Neural crest cell (in vitro differentiated cells): Measurements from ENCODE around the gene SCLT1. TPM values are rescaled to one million over a fixed set of nuclear protein-coding genes. Genes with fewer than 3 reads are reported as not detected.

Experiments used
- DNase-seq: peaks from one replicate; pipeline ENCODE4 v3.0.0; 2021; ENCODE audit warnings: low read depth, mixed read lengths, low spot score
- H3K27ac Mint-ChIP-seq: one replicate; pipeline ENCODE4 v1.8.0; 2021; ENCODE audit warnings: mild to moderate bottlenecking, mixed read lengths; ENCODE audit not compliant: unreplicated experiment
- H3K27me3 Mint-ChIP-seq: 2 replicates; pipeline ENCODE4 v1.8.0; 2021; ENCODE audit warnings: low read depth, mild to moderate bottlenecking, mixed read lengths
- H3K36me3 Mint-ChIP-seq: 2 replicates; pipeline ENCODE4 v1.8.0; 2021; ENCODE audit warnings: low read depth, mild to moderate bottlenecking, mixed read lengths
- H3K4me1 Mint-ChIP-seq: 2 replicates; pipeline ENCODE4 v1.8.0; 2021; ENCODE audit warnings: mixed read lengths
- H3K4me3 Mint-ChIP-seq: one replicate; pipeline ENCODE4 v1.8.0; 2021; ENCODE audit warnings: mild to moderate bottlenecking, mixed read lengths
- H3K9me3 Mint-ChIP-seq: 2 replicates; pipeline ENCODE4 v1.8.0; 2021; ENCODE audit warnings: mixed read lengths
- CTCF ChIP-seq: fragments of 200-600 bp; sonication (generic); conservative IDR thresholded peaks from 2 replicates; pipeline ENCODE4 v1.5.0; 2021; ENCODE audit warnings: antibody characterized with exemption, mild to moderate bottlenecking
- total RNA-seq: library from RNA; stranded (reverse); gene quantifications from 2 replicates; pipeline ENCODE4 v1.2.1, GENCODE V29; 2021

SCLT1 gene
- total RNA-seq, 1 donor from 2014 or later, result 22.7 TPM

DNA sequence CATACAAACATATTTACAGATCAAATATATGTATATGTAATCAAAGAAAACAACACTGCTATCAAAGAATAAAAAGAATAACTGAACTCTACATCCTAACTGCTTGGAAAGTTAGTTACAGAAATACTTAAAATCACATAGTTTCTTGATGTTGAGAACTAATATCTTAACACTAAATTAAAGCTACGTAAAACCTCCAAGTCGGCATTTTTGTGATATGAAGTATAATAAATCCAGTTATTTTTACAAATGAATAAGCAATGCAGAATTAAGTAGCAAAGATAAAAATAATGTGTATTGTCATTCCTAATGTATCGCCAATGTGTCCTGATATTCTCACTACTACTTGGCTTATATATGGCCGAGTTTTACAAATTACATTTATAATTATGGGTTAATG, 215.4 kb downstream of the SCLT1 start:
- Mint-ChIP-seq H3K27ac (no peak overlapping the region), H3K27me3 (no peaks in the 10 kb centered on the region), H3K4me3 (no peak overlapping the region), H3K4me1 (no peaks in the 10 kb centered on the region), H3K36me3 (peaks cover 6% of the 10 kb centered on the region), H3K9me3 (no peaks in the 10 kb centered on the region)
- no peak for TF ChIP-seq CTCF
- no peak for DNase-seq

DNA sequence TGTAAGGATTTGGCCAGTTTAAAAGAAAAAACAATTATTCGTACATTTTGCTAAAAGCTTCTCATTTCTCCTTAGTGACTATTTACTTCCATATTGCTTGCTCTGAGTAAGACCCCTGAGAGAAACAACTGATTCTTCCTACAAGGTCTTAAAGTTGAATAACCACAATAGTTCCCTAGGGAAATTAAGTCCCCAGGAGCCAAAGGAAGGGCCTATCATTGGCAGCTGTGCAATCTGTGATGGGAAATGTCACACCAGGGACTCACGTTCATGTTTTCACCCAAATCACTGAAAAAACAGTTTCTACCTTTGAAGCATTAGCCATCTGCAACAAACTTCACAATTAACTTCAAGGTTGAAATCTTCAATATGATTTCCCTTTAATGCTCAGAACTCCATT, 217.1 kb downstream of the SCLT1 start:
- TF ChIP-seq CTCF, result no peak
- H3K36me3 Mint-ChIP-seq, result peaks cover 20% of the 10 kb centered on the region
- DNase-seq, result no peak
- no peaks in the 10 kb centered on the region for H3K4me1 Mint-ChIP-seq
- no peaks in the 10 kb centered on the region for H3K27me3 Mint-ChIP-seq
- H3K9me3 Mint-ChIP-seq, result no peaks in the 10 kb centered on the region
- no peak overlapping the region for H3K4me3 Mint-ChIP-seq
- H3K27ac Mint-ChIP-seq, result no peak overlapping the region

DNA sequence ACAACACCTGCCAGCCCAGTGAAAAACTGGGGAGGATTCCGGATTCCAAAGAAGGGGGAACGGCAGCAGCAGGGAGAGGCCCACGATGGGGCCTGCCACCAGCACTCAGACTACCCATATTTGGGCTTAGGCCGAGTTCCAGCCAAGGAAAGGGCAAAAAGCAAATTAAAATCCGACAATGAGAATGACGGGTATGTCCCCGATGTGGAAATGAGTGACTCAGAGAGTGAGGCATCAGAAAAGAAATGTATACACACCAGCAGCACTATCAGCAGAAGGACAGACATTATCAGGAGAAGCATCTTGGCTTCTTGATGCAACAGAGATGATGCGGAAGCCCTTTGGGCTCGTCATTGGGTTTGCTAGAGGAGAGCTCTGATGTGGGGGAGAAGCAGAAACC, 221.4 kb downstream of the SCLT1 start:
- no peaks in the 10 kb centered on the region for H3K27me3 Mint-ChIP-seq
- H3K4me1 Mint-ChIP-seq, result no peaks in the 10 kb centered on the region
- H3K36me3 Mint-ChIP-seq, result peaks cover 35% of the 10 kb centered on the region
- DNase-seq, result no peak
- H3K27ac Mint-ChIP-seq, result no peak overlapping the region
- no peak for TF ChIP-seq CTCF
- H3K4me3 Mint-ChIP-seq, result no peak overlapping the region
- no peaks in the 10 kb centered on the region for H3K9me3 Mint-ChIP-seq

- no peaks in the 10 kb centered on the region for H3K27me3 Mint-ChIP-seq
- H3K4me1 Mint-ChIP-seq, result no peaks in the 10 kb centered on the region
- no peak for DNase-seq
- no peaks in the 10 kb centered on the region for H3K9me3 Mint-ChIP-seq
- H3K27ac Mint-ChIP-seq, result no peak overlapping the region
- no peak overlapping the region for H3K4me3 Mint-ChIP-seq
- H3K36me3 Mint-ChIP-seq, result peaks cover 40% of the 10 kb centered on the region
- TF ChIP-seq CTCF, result no peak
These were observed 223.4 kb downstream of the SCLT1 start for GRCh38 chr4:128869776-128870509.

DNA sequence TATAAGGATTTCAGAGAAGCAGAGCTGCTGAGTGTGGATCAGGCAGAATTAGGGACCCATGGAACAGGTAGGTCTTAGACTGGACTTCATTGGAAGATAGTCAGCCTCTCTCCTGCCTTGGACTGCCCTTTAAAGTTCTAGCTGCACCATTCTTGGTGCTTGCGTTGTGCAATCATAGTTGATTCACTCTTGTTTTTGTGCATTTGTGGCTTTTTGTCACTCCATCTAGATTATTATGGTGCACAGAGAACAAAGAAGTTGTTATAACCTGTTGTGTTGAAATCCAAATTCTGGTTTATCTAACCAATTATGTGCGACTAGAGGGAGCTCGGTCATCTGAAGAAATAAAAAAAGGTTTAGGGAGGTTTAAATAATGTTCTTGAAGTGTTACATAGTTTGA, 224.6 kb downstream of the SCLT1 start:
- H3K4me1 Mint-ChIP-seq, result peaks cover under 1% of the 10 kb centered on the region
- TF ChIP-seq CTCF, result no peak
- no peak overlapping the region for H3K27ac Mint-ChIP-seq
- H3K9me3 Mint-ChIP-seq, result no peaks in the 10 kb centered on the region
- no peak for DNase-seq
- H3K27me3 Mint-ChIP-seq, result no peaks in the 10 kb centered on the region
- peaks cover 41% of the 10 kb centered on the region for H3K36me3 Mint-ChIP-seq
- H3K4me3 Mint-ChIP-seq, result no peak overlapping the region
